ENCODE data around the gene PHF21B.

Gene PHF21B

GRCh38 chr22:44941207-44941606 is 68.6 kb downstream of the PHF21B start:
- no peak overlapping the region for H3K27ac ChIP-seq (ENCODE audit: insufficient read depth, low read length, poor library complexity, severe bottlenecking)
- H3K9me3 ChIP-seq (ENCODE audit: control insufficient read depth, low read length), result no peaks in the 10 kb centered on the region
- H3K27me3 ChIP-seq (replicated peaks; ENCODE audit: control insufficient read depth, insufficient read depth, low read length, poor library complexity, severe bottlenecking), result no peaks in the 10 kb centered on the region
- H3K4me1 ChIP-seq (ENCODE audit: control insufficient read depth, insufficient read depth, low read length, poor library complexity, severe bottlenecking), result no peaks in the 10 kb centered on the region
- DNase-seq, result no peak
- H3K36me3 ChIP-seq (ENCODE audit: control insufficient read depth, insufficient read depth, low read length), result no peaks in the 10 kb centered on the region
- no peak overlapping the region for H3K4me3 ChIP-seq (ENCODE audit: insufficient read depth, low read depth, low read length, poor library complexity, severe bottlenecking)

- Histone ChIP-seq H3K9me3 (ENCODE audit: control insufficient read depth, low read length) (no peaks in the 10 kb centered on the region), H3K4me1 (ENCODE audit: control insufficient read depth, insufficient read depth, low read length, poor library complexity, severe bottlenecking) (no peaks in the 10 kb centered on the region), H3K4me3 (ENCODE audit: insufficient read depth, low read depth, low read length, poor library complexity, severe bottlenecking) (no peak overlapping the region), H3K27me3 (replicated peaks; ENCODE audit: control insufficient read depth, insufficient read depth, low read length, poor library complexity, severe bottlenecking) (no peaks in the 10 kb centered on the region), H3K27ac (ENCODE audit: insufficient read depth, low read length, poor library complexity, severe bottlenecking) (no peak overlapping the region), H3K36me3 (ENCODE audit: control insufficient read depth, insufficient read depth, low read length) (no peaks in the 10 kb centered on the region)
- DNase-seq, result no peak
These were observed 69.7 kb downstream of the PHF21B start for GRCh38 chr22:44940130-44940529.

GRCh38 chr22:44939451-44939850 is 70.4 kb downstream of the PHF21B start:
- no peak for DNase-seq
- Histone ChIP-seq H3K4me3 (ENCODE audit: insufficient read depth, low read depth, low read length, poor library complexity, severe bottlenecking) (no peak overlapping the region), H3K27ac (ENCODE audit: insufficient read depth, low read length, poor library complexity, severe bottlenecking) (no peak overlapping the region), H3K4me1 (ENCODE audit: control insufficient read depth, insufficient read depth, low read length, poor library complexity, severe bottlenecking) (no peaks in the 10 kb centered on the region), H3K27me3 (replicated peaks; ENCODE audit: control insufficient read depth, insufficient read depth, low read length, poor library complexity, severe bottlenecking) (no peaks in the 10 kb centered on the region), H3K36me3 (ENCODE audit: control insufficient read depth, insufficient read depth, low read length) (no peaks in the 10 kb centered on the region), H3K9me3 (ENCODE audit: control insufficient read depth, low read length) (no peaks in the 10 kb centered on the region)

GRCh38 chr22:44938886-44939285 is 70.9 kb downstream of the PHF21B start:
- DNase-seq, result no peak
- H3K27me3 ChIP-seq (replicated peaks; ENCODE audit: control insufficient read depth, insufficient read depth, low read length, poor library complexity, severe bottlenecking), result no peaks in the 10 kb centered on the region

GRCh38 chr22:44937216-44937615 is 72.6 kb downstream of the PHF21B start:
- H3K4me1 ChIP-seq (ENCODE audit: control insufficient read depth, insufficient read depth, low read length, poor library complexity, severe bottlenecking), result no peaks in the 10 kb centered on the region

More at GRCh38 chr22:44938886-44939285, 70.9 kb downstream of the PHF21B start:
- H3K27ac ChIP-seq (ENCODE audit: insufficient read depth, low read length, poor library complexity, severe bottlenecking), result no peak overlapping the region
- no peaks in the 10 kb centered on the region for H3K36me3 ChIP-seq (ENCODE audit: control insufficient read depth, insufficient read depth, low read length)
- H3K4me1 ChIP-seq (ENCODE audit: control insufficient read depth, insufficient read depth, low read length, poor library complexity, severe bottlenecking), result no peaks in the 10 kb centered on the region
- H3K4me3 ChIP-seq (ENCODE audit: insufficient read depth, low read depth, low read length, poor library complexity, severe bottlenecking), result no peak overlapping the region
- H3K9me3 ChIP-seq (ENCODE audit: control insufficient read depth, low read length), result no peaks in the 10 kb centered on the region

GRCh38 chr22:44936201-44936600 is 73.6 kb downstream of the PHF21B start:
- Histone ChIP-seq H3K4me3 (ENCODE audit: insufficient read depth, low read depth, low read length, poor library complexity, severe bottlenecking) (no peak overlapping the region), H3K27me3 (replicated peaks; ENCODE audit: control insufficient read depth, insufficient read depth, low read length, poor library complexity, severe bottlenecking) (no peaks in the 10 kb centered on the region), H3K36me3 (ENCODE audit: control insufficient read depth, insufficient read depth, low read length) (no peaks in the 10 kb centered on the region), H3K4me1 (ENCODE audit: control insufficient read depth, insufficient read depth, low read length, poor library complexity, severe bottlenecking) (no peaks in the 10 kb centered on the region), H3K27ac (ENCODE audit: insufficient read depth, low read length, poor library complexity, severe bottlenecking) (no peak overlapping the region), H3K9me3 (ENCODE audit: control insufficient read depth, low read length) (no peaks in the 10 kb centered on the region)
- DNase-seq, result no peak

More at GRCh38 chr22:44937216-44937615, 72.6 kb downstream of the PHF21B start:
- Histone ChIP-seq H3K27me3 (replicated peaks; ENCODE audit: control insufficient read depth, insufficient read depth, low read length, poor library complexity, severe bottlenecking) (no peaks in the 10 kb centered on the region), H3K36me3 (ENCODE audit: control insufficient read depth, insufficient read depth, low read length) (no peaks in the 10 kb centered on the region), H3K4me3 (ENCODE audit: insufficient read depth, low read depth, low read length, poor library complexity, severe bottlenecking) (no peak overlapping the region), H3K27ac (ENCODE audit: insufficient read depth, low read length, poor library complexity, severe bottlenecking) (no peak overlapping the region), H3K9me3 (ENCODE audit: control insufficient read depth, low read length) (no peaks in the 10 kb centered on the region)
- DNase-seq, result no peak

GRCh38 chr22:44935724-44936123 is 74.1 kb downstream of the PHF21B start:
- Histone ChIP-seq H3K9me3 (ENCODE audit: control insufficient read depth, low read length) (no peaks in the 10 kb centered on the region), H3K36me3 (ENCODE audit: control insufficient read depth, insufficient read depth, low read length) (no peaks in the 10 kb centered on the region), H3K4me3 (ENCODE audit: insufficient read depth, low read depth, low read length, poor library complexity, severe bottlenecking) (no peak overlapping the region), H3K27ac (ENCODE audit: insufficient read depth, low read length, poor library complexity, severe bottlenecking) (no peak overlapping the region), H3K27me3 (replicated peaks; ENCODE audit: control insufficient read depth, insufficient read depth, low read length, poor library complexity, severe bottlenecking) (no peaks in the 10 kb centered on the region), H3K4me1 (ENCODE audit: control insufficient read depth, insufficient read depth, low read length, poor library complexity, severe bottlenecking) (no peaks in the 10 kb centered on the region)
- DNase-seq, result no peak

GRCh38 chr22:44934454-44934735 is 75.4 kb downstream of the PHF21B start:
- no peaks in the 10 kb centered on the region for H3K4me1 ChIP-seq (ENCODE audit: control insufficient read depth, insufficient read depth, low read length, poor library complexity, severe bottlenecking)
- no peak overlapping the region for H3K27ac ChIP-seq (ENCODE audit: insufficient read depth, low read length, poor library complexity, severe bottlenecking)
- no peak overlapping the region for H3K4me3 ChIP-seq (ENCODE audit: insufficient read depth, low read depth, low read length, poor library complexity, severe bottlenecking)
- no peaks in the 10 kb centered on the region for H3K27me3 ChIP-seq (replicated peaks; ENCODE audit: control insufficient read depth, insufficient read depth, low read length, poor library complexity, severe bottlenecking)
- no peaks in the 10 kb centered on the region for H3K9me3 ChIP-seq (ENCODE audit: control insufficient read depth, low read length)
- H3K36me3 ChIP-seq (ENCODE audit: control insufficient read depth, insufficient read depth, low read length), result no peaks in the 10 kb centered on the region
- no peak for DNase-seq

GRCh38 chr22:44933666-44934453 is 75.9 kb downstream of the PHF21B start:
- DNase-seq, result no peak
- Histone ChIP-seq H3K27me3 (replicated peaks; ENCODE audit: control insufficient read depth, insufficient read depth, low read length, poor library complexity, severe bottlenecking) (no peaks in the 10 kb centered on the region), H3K4me1 (ENCODE audit: control insufficient read depth, insufficient read depth, low read length, poor library complexity, severe bottlenecking) (no peaks in the 10 kb centered on the region), H3K36me3 (ENCODE audit: control insufficient read depth, insufficient read depth, low read length) (no peaks in the 10 kb centered on the region), H3K9me3 (ENCODE audit: control insufficient read depth, low read length) (no peaks in the 10 kb centered on the region), H3K4me3 (ENCODE audit: insufficient read depth, low read depth, low read length, poor library complexity, severe bottlenecking) (no peak overlapping the region), H3K27ac (ENCODE audit: insufficient read depth, low read length, poor library complexity, severe bottlenecking) (no peak overlapping the region)

GRCh38 chr22:44932493-44932892 is 77.3 kb downstream of the PHF21B start:
- Histone ChIP-seq H3K36me3 (ENCODE audit: control insufficient read depth, insufficient read depth, low read length) (no peaks in the 10 kb centered on the region), H3K9me3 (ENCODE audit: control insufficient read depth, low read length) (no peaks in the 10 kb centered on the region), H3K27ac (ENCODE audit: insufficient read depth, low read length, poor library complexity, severe bottlenecking) (no peak overlapping the region), H3K27me3 (replicated peaks; ENCODE audit: control insufficient read depth, insufficient read depth, low read length, poor library complexity, severe bottlenecking) (no peaks in the 10 kb centered on the region), H3K4me3 (ENCODE audit: insufficient read depth, low read depth, low read length, poor library complexity, severe bottlenecking) (no peak overlapping the region), H3K4me1 (ENCODE audit: control insufficient read depth, insufficient read depth, low read length, poor library complexity, severe bottlenecking) (no peaks in the 10 kb centered on the region)
- no peak for DNase-seq
